Measurements from ENCODE around the gene BABAM1.

BABAM1 gene

GRCh38 chr19:17311455-17312188, 44.4 kb downstream of the BABAM1 start:
- H3K79me2 ChIP-seq (ENCODE audit: control insufficient read depth, low read length), result peaks cover 56% of the 10 kb centered on the region
- peaks cover 21% of the 10 kb centered on the region for H3K4me1 ChIP-seq (ENCODE audit: control insufficient read depth, low read length)
- TF ChIP-seq CTCF (IDR thresholded peaks at IDR 0.05; ENCODE audit: low read depth, low read length, poor library complexity, severe bottlenecking), result no peak
- no peak for TF ChIP-seq EZH2phosphoT487 (IDR thresholded peaks at IDR 0.05; ENCODE audit: borderline replicate concordance, low read length)

GRCh38 chr19:17312189-17313113, 45.2 kb downstream of the BABAM1 start:
- TF ChIP-seq EZH2phosphoT487 (IDR thresholded peaks at IDR 0.05; ENCODE audit: borderline replicate concordance, low read length) (no peak), CTCF (IDR thresholded peaks at IDR 0.05; ENCODE audit: low read depth, low read length, poor library complexity, severe bottlenecking) (no peak)
- no peak overlapping the region for H3K4me2 ChIP-seq (ENCODE audit: low read length)
- no peaks in the 10 kb centered on the region for H3F3A ChIP-seq (ENCODE audit: control insufficient read depth, insufficient read depth)
- peaks cover 9% of the 10 kb centered on the region; the same call in 1 of the 2 replicates for H4K20me1 ChIP-seq (ENCODE audit: control insufficient read depth, insufficient read depth, low read depth, low read length)
- H3K36me3 ChIP-seq (ENCODE audit: control insufficient read depth, low read length), result peaks cover 45% of the 10 kb centered on the region
- H3K79me2 ChIP-seq (ENCODE audit: control insufficient read depth, low read length), result peaks cover 47% of the 10 kb centered on the region
- H3K27me3 ChIP-seq (ENCODE audit: control insufficient read depth, low read length), result no peaks in the 10 kb centered on the region
- H3K4me1 ChIP-seq (ENCODE audit: control insufficient read depth, low read length), result peaks cover 15% of the 10 kb centered on the region
- no peaks in the 10 kb centered on the region for H3K9me3 ChIP-seq (ENCODE audit: control insufficient read depth, insufficient read depth, low read length)
- H3K9me2 ChIP-seq (replicated peaks; ENCODE audit: control insufficient read depth, low read length), result no peaks in the 10 kb centered on the region
- no peak overlapping the region for H3K27ac ChIP-seq (ENCODE audit: low read depth, low read length)
- H3K4me3 ChIP-seq (ENCODE audit: low read length), result no peak overlapping the region

More at GRCh38 chr19:17311455-17312188, 44.4 kb downstream of the BABAM1 start:
- Histone ChIP-seq H4K20me1 (ENCODE audit: control insufficient read depth, insufficient read depth, low read depth, low read length) (peaks cover 9% of the 10 kb centered on the region; the same call in 1 of the 2 replicates), H3F3A (ENCODE audit: control insufficient read depth, insufficient read depth) (no peaks in the 10 kb centered on the region), H3K27ac (ENCODE audit: low read depth, low read length) (no peak overlapping the region), H3K36me3 (ENCODE audit: control insufficient read depth, low read length) (peaks cover 46% of the 10 kb centered on the region), H3K9me2 (replicated peaks; ENCODE audit: control insufficient read depth, low read length) (no peaks in the 10 kb centered on the region), H3K27me3 (ENCODE audit: control insufficient read depth, low read length) (no peaks in the 10 kb centered on the region), H3K9me3 (ENCODE audit: control insufficient read depth, insufficient read depth, low read length) (no peaks in the 10 kb centered on the region), H3K4me2 (ENCODE audit: low read length) (no peak overlapping the region), H3K4me3 (ENCODE audit: low read length) (no peak overlapping the region)

DNA sequence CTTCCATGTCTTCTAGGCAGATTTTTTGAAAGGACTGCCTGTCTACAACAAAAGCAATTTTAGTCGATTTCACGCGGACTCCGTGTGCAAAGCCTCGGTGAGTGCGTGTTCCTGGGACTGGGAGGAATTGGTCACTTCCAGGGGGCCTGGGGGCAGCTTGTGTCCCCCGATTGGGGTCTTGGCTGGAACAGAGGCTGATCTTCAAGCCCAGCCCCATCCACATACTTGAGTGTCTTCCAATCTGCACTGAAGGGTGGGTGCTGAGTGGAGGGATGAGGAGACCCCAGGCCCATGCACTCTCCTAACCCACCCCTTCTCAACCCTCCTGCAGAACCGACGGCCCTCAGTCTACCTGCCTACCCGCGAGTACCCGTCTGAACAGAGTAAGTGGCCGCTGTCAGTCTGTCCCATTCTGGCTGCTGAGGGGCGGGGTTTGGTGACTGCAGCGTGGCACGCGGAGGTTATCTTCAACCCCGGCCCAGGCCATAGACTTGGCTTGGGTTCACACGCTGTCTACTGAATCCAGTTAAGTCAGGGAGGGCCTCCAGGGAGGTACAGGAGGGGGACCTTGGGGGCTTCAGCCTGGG, 46.9 kb downstream of the BABAM1 start:
- Histone ChIP-seq H3K79me2 (ENCODE audit: control insufficient read depth, low read length) (peaks cover 42% of the 10 kb centered on the region), H3K27ac (ENCODE audit: low read depth, low read length) (no peak overlapping the region), H3K27me3 (ENCODE audit: control insufficient read depth, low read length) (no peaks in the 10 kb centered on the region), H3F3A (ENCODE audit: control insufficient read depth, insufficient read depth) (no peaks in the 10 kb centered on the region), H3K36me3 (ENCODE audit: control insufficient read depth, low read length) (peaks cover 48% of the 10 kb centered on the region), H3K4me1 (ENCODE audit: control insufficient read depth, low read length) (peaks cover 10% of the 10 kb centered on the region), H3K4me2 (ENCODE audit: low read length) (no peak overlapping the region), H3K9me3 (ENCODE audit: control insufficient read depth, insufficient read depth, low read length) (no peaks in the 10 kb centered on the region), H3K9me2 (replicated peaks; ENCODE audit: control insufficient read depth, low read length) (no peaks in the 10 kb centered on the region), H4K20me1 (ENCODE audit: control insufficient read depth, insufficient read depth, low read depth, low read length) (peaks cover 9% of the 10 kb centered on the region; the same call in 1 of the 2 replicates), H3K4me3 (ENCODE audit: low read length) (no peak overlapping the region)
- TF ChIP-seq CTCF (IDR thresholded peaks at IDR 0.05; ENCODE audit: low read depth, low read length, poor library complexity, severe bottlenecking) (no peak), EZH2phosphoT487 (IDR thresholded peaks at IDR 0.05; ENCODE audit: borderline replicate concordance, low read length) (no peak)

All from DOHH2 (cell line).